SKM-1 (cell line): ENCODE data around the gene SRPK2.
"Not testable (repeated sequence)": the region's sequence is repeated elsewhere in the genome, so short reads cannot be mapped to it uniquely, and the experiment has no call there.

Source experiments
- DNase-seq: peaks from one replicate; lab custom pipeline; 2025; ENCODE audit not compliant: unreplicated experiment; lab: John Stamatoyannopoulos, UW

The SRPK2 gene

DNA sequence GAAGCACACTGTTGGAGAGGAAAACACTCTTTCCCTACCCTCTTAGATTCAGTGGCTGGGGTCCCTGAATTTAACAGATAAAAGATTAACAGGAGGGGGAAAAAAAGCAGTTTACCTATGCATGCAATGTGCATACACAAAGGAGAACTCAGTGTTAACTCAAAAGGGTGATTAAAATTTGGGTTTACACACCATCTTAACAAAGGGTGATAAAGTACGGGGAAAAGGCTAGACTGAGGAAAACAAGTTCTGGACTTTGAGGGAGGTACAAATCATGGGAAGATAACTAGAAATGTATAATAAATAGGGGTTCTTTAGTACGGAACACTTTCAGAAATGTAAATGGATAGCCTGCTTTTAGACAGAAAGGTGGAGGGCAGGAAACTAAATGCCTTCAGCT is 83.1 kb downstream of the SRPK2 start:
- no peak for DNase-seq

DNA sequence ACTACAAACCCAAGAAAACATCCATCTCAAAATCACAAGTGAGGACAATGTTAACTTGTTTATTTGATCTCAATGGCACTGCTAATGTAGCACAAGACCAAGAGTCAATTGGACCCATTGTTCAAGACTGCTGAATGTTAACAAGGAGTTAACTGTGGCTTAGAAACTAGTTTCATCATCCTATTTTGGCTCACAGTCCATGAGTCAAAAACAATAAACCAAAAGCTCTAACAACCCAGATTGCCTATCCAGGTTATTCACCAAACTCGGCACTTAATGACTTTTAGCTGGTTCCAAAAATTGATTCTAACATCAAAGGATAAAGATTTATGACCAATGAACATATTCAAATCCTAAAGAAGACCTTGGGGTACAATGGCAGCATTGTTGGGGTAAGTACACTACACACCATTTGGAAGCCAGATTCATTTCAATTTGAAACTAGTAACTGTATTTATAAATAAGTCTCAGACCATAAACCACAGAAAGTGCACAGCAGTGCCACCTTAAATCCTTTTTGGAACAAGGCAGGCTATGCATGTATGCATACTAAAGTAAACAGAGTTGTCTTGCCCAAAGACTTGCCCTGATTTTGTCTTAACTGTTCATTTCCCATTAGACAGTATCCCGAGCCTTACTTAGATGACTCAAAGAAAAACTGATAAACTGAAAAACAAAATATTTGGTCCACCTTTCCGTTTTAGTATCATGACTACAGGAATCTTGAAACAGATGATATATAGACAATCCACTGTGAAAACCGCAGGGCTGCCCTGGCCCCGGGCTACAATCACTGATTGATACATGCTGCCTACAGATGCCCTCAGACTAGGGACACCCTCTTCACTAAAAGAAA is 84.5 kb downstream of the SRPK2 start:
- no peak for DNase-seq

DNA sequence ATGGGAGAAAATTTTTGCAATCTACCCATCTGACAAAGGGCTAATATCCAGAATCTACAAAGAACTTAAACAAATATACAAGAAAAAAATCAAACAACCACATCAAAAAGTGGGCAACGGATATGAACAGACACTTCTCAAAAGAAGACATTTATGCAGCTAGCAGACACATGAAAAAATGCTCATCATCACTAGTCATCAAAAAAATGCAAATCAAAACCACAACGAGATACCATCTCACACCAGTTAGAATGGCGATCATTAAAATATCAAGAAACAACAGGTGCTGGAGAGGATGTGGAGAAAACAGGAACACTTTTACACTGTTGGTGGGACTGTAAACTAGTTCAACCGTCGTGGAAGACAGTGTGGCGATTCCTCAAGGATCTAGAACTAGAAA is 88.1 kb downstream of the SRPK2 start:
- not testable (repeated sequence) for DNase-seq

DNA sequence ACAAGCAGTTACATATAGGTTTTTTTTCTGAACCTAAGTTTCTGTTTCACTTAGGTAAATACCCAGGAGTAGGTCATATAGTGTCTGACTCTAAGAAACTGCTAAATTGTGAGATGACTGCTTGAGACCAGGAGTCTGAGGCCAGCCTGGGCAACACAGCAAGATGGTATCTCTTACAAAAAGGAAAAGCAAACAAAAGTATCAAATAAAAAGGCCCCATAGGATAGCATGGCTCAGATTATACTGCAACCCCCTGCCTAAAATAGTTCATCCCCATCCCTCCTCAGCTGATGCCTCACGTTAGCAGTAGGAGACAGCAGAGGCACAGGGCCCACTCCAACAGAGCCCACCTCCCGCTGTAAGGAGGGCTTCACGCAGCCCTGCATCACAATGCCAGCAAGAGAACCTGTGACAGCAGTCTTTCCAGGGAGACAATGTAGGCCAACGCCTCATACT is 90.3 kb downstream of the SRPK2 start:
- DNase-seq = no peak

DNA sequence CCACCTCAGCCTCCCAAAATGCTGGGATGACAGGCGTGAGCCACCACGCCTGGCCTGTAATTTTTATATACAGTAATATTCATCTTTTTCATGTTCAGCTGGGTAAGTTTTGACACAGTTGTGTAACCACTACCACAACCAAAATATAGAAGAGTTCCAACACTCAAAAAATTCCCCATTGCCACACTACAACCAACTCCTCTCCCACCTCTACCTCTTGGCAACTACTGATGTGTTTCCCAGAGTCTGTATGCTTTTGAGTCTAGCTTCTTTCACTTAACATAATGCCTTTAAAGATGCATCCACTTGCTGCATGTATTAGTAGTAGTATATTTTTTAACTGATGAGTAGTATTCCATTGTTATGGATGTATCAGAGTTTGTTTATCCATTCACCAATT is 90.7 kb downstream of the SRPK2 start:
- DNase-seq = no peak

DNA sequence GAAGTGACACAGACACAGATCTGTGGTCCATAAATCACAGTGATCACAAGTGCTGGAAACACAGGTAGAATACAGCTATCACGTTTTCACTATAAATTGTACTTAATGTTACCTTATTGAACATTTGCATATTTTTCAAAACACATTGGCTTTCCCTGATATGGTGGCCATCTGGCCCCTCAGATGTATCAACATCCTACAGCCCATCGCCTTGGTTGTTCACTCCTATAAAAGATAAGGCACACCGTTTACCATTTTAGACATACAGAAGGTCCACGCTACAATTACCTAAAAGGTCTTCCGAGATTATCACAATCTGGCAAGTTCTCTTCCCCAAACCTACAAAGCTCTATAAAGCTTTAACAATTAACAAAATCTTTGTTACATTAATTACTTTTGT is 91.4 kb downstream of the SRPK2 start:
- no peak for DNase-seq

DNA sequence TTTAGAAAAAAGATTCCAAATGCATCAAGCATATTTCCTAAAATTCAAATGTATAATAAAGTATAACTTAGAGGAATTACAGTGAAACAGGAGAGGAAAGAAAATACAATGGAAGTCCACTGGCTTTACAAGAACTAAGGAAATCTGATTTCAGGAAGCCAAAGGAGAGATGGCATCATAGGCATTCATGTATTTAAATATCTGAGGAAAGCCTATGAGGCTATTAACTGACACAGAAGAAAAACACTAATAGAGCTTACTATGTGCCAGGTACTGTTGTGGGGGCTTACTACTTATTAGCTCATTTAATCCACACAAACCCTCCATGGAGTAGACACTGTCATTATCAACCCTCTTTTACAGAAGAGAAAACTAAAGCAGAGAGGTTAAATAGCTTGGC is 92.2 kb downstream of the SRPK2 start:
- no peak for DNase-seq

DNA sequence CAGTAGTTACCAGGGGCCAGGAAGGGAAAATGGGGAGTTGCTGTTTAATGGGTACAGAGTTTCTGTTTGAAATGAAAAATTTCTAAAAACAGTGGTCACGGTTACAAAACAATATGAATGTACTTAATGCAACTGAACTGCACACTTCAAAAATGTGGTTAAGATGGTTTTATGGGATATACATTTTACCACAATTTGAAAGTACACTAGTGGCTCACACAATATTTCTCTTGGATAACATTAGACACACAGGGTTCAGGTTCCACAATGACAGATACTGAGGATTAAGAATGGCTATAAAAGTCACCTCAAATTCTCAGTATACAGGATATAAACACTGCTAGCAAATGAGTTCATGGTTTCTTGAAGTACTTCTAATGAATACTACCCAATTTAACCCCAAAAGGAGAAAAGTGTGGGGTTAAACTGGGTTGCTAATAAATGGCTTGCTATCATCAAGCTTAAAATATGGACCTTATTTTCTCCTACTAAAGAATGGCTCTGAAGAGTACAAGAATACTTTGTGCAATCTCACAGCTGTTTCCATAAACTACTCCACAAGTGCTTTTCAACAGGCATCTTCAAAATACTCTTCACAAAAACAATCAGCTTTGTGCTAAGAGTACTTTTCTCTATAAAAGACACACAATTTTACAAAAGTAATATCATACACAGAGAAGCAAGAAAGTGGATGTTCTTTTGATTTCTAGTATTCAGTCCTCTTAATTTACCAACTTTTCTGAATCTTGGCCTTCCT is 92.9 kb downstream of the SRPK2 start:
- no peak for DNase-seq

DNA sequence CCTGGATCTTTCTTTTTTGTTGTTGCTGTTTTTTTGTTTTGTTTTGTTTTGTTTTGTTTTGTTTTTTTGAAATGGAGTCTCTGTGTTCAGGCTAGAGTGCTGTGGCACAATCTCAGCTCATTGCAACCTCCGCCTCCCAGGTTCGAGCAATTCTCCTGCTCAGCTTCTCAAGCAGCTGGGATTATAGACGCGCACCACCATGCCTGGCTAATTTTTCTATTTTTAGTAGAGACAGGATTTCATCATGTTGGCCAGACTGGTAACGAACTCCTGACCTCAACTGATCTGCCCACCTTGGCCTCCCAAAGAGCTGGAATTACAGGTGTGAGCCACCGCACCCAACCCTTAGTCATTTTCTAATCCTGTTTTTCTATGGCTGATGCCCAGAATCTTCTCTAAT is 94.2 kb downstream of the SRPK2 start:
- not testable (repeated sequence) for DNase-seq

DNA sequence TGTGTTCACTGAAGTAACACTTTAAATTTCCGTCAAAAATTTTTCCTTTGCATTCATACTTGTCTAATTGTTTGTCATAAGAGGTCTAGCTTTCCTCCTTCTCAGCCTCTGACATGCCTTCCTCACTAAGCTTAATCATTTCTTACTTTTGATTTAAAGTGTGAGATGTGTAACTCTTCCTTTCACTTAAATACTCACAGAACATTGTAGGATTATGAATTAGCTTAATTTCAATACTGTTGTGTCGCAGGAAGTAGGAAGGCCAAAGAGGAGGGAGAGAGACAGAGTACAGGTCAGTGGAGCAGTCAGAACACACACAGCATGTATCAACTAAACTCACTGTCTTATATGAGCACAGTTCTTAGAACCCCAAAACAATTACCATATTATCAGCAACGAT is 99.0 kb downstream of the SRPK2 start:
- DNase-seq = no peak

DNA sequence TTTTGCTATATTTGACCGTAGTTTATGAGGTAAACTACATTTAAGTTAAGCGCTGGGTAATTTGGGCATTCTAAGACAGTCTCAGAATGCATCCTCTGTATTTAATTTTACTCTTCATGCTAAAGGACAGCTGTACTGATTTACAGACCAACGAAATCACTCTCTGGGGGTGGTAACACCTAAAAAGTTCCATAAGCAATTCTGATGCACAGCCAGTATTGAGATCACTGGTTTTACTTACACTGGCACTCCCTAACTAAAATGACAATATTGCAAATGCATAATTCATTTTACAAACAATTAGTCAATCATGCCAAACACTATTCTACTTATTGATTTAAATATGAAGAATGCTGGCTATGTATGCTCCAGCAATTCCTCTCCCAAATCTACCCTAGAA is 102.3 kb downstream of the SRPK2 start:
- DNase-seq = no peak

DNA sequence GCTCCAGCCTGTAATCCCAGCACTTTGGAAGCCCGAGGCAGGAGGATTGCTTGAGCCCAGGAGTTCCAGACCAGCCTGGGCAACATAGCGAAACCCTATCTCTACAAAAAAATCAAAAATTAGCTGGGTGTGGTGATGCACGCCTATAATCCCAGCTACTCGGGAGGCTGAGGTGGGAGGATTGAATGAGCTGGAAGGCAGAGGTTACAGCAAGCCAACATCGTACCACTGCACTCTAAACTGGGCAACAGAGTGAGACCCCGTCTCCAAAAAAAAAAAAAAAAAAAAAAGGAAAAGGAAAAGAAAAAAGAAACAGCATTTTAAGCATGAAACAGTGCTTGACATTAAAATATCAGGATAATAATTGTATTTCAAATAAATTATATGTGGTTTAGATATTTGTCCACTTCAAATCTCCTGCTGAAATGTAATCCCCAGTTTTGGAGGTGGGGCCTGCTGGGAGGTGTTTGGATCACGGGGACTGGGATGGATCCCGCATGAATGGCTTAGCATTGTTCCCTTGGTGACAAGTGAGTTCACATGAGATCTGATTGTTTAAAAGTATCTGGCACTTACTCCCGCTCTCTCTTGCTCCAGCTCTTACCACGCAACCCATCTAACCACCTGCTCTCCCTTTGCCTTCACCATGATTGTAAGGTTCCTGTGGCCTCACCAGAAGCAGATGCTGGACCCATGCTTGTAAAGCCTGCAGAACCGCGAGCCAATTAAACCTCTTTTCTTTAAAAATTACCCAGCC is 103.4 kb downstream of the SRPK2 start:
- no peak for DNase-seq

DNA sequence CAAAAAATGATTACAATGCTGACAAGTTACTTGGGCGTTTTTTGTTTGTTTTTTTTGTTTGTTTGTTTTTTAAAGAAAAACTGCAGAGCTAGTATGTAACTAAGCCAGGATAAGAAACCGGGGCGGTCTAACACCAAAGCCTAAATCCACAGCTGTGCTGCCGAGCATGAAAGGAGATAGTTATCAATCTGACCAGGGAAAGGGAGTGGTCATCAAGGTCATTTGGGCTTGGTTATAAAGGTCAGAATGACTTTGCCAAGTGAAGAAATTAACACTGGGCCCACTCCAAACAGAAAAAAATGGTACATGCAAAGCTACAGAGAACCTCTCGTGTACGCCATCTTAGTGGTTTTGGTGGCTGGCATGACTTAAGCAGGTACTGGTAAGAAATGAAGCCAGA is 104.7 kb downstream of the SRPK2 start:
- no peak for DNase-seq

DNA sequence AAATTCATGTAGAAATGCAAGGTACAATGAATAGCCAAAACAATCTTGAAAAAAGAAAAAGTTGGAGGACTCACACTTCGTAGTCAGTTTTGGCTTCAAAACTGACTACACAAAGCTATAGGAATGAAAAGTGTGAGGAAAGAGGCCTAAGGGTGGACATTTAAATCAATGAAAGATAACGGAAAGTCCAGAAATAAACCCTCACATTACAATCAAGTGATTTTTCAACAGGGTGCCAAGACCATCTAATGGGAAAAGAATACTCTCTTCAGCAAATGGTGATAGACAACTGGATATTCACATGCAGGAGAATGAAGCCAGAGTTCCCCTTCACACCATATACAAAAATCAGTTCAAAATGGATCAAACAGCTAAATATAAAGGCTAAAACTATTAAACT is 106.8 kb downstream of the SRPK2 start:
- DNase-seq = no peak

DNA sequence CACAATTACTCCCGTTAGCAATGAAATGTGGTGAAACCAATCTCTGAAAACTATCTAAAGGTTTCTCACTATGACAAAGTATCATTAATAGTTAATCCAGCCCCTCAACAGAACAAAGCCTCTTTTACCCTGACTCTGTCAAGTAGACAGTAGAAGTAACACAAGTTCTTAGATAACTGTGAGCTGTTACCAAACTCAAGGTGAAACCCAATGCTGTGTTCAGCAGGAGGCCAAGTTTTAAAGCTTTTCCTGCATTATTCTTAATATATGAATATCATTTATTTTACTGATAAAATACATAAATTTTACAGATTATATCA is 109.1 kb downstream of the SRPK2 start:
- no peak for DNase-seq

DNA sequence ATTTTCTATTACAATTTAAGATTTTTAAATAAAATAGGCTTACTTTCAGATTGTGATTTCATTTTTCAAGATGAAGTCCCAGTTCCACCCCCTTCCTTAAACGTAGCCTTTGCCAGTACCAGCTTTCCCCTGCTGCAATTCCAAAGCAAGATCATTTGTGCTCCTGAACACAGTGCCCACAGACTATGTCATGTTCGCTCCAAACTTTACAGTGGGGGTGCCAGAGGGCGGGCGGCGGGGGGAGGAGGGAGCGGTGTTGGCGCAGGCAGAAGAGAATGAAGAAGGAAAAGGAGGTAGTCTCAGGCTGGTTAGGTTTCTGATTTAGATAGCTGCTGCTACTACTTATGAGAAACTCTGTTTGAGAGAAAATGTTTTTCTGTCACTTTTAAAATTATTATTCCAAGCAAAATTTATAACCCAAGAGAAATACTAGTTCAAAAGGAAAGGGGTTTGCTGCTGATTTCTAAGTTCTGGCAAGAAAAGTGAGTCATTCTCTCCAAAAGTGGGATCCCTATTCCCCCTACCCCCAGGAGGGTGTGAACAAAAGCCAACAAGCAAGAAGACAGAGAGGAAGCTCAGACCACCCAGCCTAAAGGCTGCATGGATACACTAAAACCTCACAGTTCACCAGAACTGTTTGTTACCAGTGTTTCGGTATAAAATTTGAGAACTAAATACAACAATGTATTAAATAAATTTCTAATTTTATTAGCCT is 109.6 kb downstream of the SRPK2 start:
- no peak for DNase-seq

DNA sequence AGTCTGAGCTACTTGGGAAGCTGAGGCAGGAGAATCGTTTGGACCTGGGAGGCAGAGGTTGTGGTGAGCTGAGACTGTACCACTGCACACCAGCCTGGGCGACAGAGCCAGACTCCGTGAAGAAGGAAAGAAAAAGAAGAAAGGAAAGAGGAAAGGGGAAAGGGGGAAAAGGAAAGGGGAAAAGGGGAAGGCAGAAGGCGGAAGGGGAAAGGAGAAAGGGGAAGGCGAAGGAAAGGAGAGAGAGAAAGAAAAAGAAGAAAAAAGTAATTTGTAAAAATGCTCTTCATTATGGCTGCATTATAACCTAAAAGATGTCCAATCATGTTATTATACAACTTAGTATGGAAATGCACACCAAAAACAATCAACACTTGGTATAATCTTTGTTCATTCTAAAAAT is 110.2 kb downstream of the SRPK2 start:
- DNase-seq = no peak

DNA sequence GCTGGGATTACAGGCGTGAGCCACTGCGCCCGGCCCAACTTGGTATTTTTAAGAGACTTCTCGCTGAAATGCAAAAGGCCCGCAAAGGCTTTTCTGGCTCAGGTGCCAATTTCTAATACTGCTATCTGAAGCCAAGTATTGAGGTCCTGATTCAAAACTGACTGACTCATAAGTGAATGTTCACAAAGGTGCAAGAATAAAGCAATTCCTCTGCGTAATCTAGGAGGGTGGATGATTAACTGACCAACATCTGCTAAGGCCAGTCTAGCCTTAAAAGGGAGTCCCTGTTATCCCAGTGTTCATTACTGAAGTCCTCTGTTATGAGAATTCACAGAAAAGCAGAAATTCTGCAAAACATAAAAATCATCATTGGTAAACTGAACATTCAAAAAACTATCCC is 111.4 kb downstream of the SRPK2 start:
- no peak for DNase-seq

DNA sequence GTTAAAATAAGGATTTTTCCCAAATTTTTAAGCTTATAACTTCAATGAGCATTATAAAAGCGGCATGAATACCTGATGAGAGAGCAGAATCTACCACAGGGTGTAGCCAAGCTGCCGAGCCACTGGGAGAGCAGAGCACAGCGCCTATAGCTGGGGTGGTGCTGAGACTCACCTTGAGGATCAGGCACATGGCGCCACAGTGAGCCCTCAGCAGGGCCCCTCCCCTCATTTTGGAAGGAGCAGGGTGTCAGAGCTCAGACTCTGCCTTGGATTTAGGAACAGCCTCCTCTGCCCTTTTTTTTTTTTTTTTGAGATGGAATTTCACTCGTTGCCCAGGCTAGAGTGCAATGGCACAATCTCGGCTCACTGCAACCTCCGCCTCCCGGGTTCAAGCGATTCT is 118.6 kb downstream of the SRPK2 start:
- no peak for DNase-seq

DNA sequence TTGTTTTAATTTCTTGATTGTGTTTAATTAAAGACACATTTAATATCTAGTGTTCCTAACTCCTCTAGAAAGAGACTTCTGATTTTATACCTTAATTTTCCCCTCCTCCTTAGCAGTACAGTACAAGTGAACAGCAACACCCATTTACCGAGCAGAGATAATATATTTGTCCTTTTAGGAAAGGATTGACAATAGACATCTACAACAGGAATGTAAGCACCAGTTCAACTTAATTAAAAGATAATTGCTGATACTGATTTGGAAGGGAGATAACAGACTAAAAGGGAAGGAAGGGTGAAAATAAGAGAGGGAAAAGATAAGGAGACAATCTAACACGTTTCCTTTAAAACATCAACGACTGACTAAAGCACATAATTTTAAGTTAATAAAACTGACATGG is 119.3 kb downstream of the SRPK2 start:
- no peak for DNase-seq
